Activated T-cell treated with anti-CD3 and anti-CD28 coated beads, Interleukin-2, amount 50 U/mL, for 24 hours (primary cell): ENCODE results near the gene CLBA1.
A peak's percentile ranks its signal among the peaks of the same experiment; 100 is the strongest.

Experiments used
- DNase-seq: peaks from one replicate; pipeline ENCODE4 v3.0.0-alpha.2; 2020
- H3K27ac Mint-ChIP-seq: 2 replicates; pipeline ENCODE4 v1.8.0; 2020; ENCODE audit warnings: mild to moderate bottlenecking, mixed read lengths
- H3K27me3 Mint-ChIP-seq: 2 replicates; pipeline ENCODE4 v1.8.0; 2020; ENCODE audit warnings: mixed read lengths
- H3K36me3 Mint-ChIP-seq: 2 replicates; pipeline ENCODE4 v1.8.0; 2020; ENCODE audit warnings: low read depth, mixed read lengths
- H3K4me1 Mint-ChIP-seq: 2 replicates; pipeline ENCODE4 v1.8.0; 2020; ENCODE audit warnings: low read depth, mixed read lengths
- H3K4me3 Mint-ChIP-seq: 2 replicates; pipeline ENCODE4 v1.8.0; 2020; ENCODE audit warnings: mild to moderate bottlenecking, moderate library complexity, mixed read lengths
- H3K9me3 Mint-ChIP-seq: 2 replicates; pipeline ENCODE4 v1.8.0; 2020; ENCODE audit warnings: mixed read lengths

Gene CLBA1

DNA sequence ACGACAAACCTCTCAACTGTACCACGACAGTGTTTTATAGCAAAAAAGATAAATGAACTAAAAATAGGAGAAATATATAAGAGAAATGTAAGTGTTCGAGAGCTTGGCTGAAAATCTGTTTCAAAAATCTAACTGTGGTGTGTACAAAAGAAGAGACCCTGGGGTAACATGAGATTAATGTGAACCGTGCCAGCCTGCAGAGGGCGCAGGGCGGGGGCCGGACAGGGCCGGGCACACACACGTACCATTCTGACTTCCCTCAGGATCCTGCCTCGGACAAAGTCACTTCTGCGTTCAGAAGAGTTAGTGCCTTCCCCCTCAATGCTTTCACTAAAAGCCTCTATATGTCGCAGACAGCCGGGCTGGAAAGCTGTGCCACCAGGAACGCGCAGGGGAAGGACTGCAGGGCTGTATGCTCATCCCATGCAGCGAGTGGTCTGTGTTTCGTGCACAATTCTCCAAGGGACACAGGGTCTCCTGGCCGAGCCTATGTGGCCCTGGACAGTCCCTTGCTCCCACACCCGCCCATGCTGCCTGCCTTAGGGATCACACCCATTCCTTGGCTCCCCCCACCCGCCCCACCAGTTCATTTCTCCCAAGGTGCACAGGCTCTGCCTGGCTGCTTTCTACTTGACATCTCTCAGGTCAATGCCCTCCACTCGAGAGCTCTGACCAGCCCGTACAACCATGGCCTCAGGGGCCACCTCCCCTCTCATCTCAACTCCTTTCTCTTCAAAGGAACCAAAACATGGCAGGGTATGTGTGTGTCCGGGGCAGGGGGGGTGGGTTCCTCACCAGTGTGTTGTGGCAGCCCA is 26.8 kb downstream of the CLBA1 start:
- Mint-ChIP-seq H3K36me3 (peaks cover 87% of the 10 kb centered on the region), H3K27ac (no peak overlapping the region), H3K9me3 (no peaks in the 10 kb centered on the region), H3K4me1 (peaks cover 51% of the 10 kb centered on the region), H3K27me3 (no peaks in the 10 kb centered on the region), H3K4me3 (no peak overlapping the region)
- no peak for DNase-seq

- no peaks in the 10 kb centered on the region for H3K27me3 Mint-ChIP-seq
- peaks cover 59% of the 10 kb centered on the region for H3K4me1 Mint-ChIP-seq
- peaks cover 90% of the 10 kb centered on the region for H3K36me3 Mint-ChIP-seq
- DNase-seq = no peak
- H3K4me3 Mint-ChIP-seq = no peak overlapping the region
- H3K9me3 Mint-ChIP-seq = no peaks in the 10 kb centered on the region
- H3K27ac Mint-ChIP-seq = no peak overlapping the region
Measured at GRCh38 chr14:105013150-105013785, 27.7 kb downstream of the CLBA1 start.

DNA sequence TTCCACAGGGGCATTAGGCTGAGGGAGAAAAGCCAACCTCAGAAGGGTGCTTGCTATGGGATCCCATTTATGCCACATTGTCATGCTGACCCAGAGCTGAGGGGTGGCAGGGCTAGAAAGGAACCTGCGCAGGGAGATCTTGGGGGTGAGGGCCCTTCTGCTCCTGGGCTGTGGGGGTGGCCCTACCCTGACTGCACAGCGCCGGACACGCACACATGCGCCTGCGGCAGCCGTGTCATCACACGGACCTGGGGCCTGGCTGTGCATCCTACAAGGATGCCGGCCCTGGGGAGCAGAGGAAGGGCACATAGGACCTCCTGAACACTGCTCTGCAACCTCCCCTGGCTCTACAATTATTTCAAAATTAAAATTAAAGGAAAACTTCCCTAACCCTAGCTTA is 28.4 kb downstream of the CLBA1 start:
- peaks cover 95% of the 10 kb centered on the region for H3K36me3 Mint-ChIP-seq
- peaks cover 65% of the 10 kb centered on the region for H3K4me1 Mint-ChIP-seq
- H3K27ac Mint-ChIP-seq = peak overlapping the region; percentile 75
- H3K9me3 Mint-ChIP-seq = no peaks in the 10 kb centered on the region
- H3K27me3 Mint-ChIP-seq = no peaks in the 10 kb centered on the region
- DNase-seq = no peak
- H3K4me3 Mint-ChIP-seq = no peak overlapping the region

GRCh38 chr14:105014631-105015030 is 29.0 kb downstream of the CLBA1 start:
- Mint-ChIP-seq H3K4me1 (peaks cover 71% of the 10 kb centered on the region), H3K36me3 (peaks cover 95% of the 10 kb centered on the region), H3K9me3 (no peaks in the 10 kb centered on the region), H3K27ac (peak overlapping the region; percentile 75), H3K4me3 (no peak overlapping the region), H3K27me3 (no peaks in the 10 kb centered on the region)
- DNase-seq = no peak

DNA sequence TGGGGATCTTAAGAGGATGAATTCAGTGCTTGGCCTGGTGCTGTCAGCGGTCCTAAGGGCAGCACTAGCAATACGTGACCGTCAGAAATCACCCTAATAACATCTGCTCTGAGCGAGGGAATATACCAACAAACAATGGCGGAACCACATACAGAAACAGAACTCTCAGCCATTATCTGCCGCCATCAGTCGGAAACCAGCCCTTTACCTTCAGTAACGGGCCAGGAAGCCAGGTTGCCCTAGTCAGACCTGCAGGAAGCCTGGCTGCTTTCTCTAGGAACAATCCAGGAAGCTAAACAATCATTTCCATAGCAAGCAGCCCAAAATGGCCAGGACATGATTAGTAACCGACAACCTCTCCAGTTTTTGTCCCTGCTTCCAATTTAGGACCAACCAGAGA is 29.7 kb downstream of the CLBA1 start:
- Mint-ChIP-seq H3K4me3 (peak overlapping the region; percentile 16), H3K9me3 (no peaks in the 10 kb centered on the region), H3K27ac (peak overlapping the region; percentile 75), H3K4me1 (peaks cover 76% of the 10 kb centered on the region), H3K36me3 (peaks cover 95% of the 10 kb centered on the region), H3K27me3 (no peaks in the 10 kb centered on the region)
- no peak for DNase-seq

- Mint-ChIP-seq H3K36me3 (peaks cover 89% of the 10 kb centered on the region), H3K27me3 (no peaks in the 10 kb centered on the region), H3K4me1 (peaks cover 76% of the 10 kb centered on the region), H3K27ac (peak overlapping the region; percentile 59), H3K9me3 (no peaks in the 10 kb centered on the region), H3K4me3 (peak overlapping the region; percentile 12)
- no peak for DNase-seq
Measured at GRCh38 chr14:105015905-105016304, 30.3 kb downstream of the CLBA1 start.

DNA sequence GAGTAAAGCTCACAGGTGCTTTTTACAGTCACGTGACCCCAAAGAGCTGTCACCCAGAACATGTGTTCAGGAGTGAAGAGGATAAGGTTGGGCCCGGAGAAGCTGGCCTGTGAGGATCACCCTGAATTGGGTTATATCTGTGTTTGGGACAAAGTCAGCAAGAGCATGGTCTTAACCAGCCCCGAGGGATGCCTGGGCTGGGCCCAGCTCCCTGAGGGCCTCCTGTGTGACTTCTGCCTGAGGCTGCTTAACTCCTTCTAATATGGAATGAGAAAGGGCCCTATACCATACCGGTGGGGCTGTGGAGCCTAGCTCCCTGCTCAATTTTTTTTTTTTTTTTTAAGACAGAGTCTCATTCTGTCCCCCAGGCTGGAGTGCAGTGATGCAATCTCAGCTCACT is 32.8 kb downstream of the CLBA1 start:
- Mint-ChIP-seq H3K9me3 (no peaks in the 10 kb centered on the region), H3K4me1 (peaks cover 83% of the 10 kb centered on the region), H3K36me3 (peaks cover 73% of the 10 kb centered on the region), H3K27me3 (no peaks in the 10 kb centered on the region), H3K4me3 (peak overlapping the region; percentile 92), H3K27ac (peak overlapping the region; percentile 89)
- DNase-seq = no peak

DNA sequence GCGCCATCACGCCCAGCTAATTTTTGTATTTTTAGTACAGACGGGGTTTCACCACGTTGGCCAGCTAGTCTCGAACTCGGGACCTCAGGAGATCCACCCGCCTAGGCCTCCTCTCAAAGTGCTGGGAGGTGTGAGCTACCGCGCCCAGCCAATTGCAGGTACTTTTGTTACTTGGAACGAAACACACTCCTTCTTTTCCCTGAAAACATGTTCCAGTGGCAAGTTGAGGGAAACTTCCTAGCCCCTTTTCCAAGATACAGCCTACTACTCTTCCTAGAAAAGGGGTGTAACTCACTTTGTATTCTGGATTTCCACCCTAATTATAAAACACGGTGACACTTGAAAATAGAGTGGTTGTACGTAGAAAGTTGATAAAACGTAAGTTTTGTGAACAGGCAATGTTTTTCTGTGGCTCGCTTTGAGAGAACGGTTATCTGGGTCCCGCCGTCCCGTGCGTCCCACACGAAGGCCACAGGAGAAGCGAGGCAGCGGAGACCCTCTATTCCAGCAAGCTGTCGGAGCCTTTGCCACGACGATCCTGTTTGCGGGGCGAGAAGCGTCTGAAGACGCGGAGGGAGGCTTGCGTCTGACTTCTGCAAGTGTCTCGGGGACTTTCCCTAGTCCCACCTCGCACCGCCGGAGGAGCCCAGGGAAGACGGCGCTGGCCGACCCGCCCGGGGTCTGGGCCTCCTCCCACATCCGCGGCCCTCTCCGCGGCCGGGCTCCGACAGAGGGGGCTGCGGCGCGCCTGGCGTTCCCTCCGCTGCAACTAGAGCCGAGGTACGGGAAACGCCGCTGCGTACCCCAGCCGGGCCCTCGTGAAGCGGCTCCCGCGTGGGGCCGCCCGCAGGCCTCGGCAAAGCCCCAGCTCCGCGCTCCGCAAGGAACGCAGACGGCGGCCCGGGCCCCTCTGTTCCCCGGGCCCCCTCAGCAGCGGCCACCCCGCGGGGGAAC is 34.5 kb downstream of the CLBA1 start:
- peaks cover 60% of the 10 kb centered on the region for H3K36me3 Mint-ChIP-seq
- H3K27ac Mint-ChIP-seq = peak overlapping the region; percentile 89
- peaks cover 79% of the 10 kb centered on the region for H3K4me1 Mint-ChIP-seq
- H3K27me3 Mint-ChIP-seq = no peaks in the 10 kb centered on the region
- peak; percentile 79 for DNase-seq
- no peaks in the 10 kb centered on the region for H3K9me3 Mint-ChIP-seq
- peak overlapping the region; percentile 92 for H3K4me3 Mint-ChIP-seq

DNA sequence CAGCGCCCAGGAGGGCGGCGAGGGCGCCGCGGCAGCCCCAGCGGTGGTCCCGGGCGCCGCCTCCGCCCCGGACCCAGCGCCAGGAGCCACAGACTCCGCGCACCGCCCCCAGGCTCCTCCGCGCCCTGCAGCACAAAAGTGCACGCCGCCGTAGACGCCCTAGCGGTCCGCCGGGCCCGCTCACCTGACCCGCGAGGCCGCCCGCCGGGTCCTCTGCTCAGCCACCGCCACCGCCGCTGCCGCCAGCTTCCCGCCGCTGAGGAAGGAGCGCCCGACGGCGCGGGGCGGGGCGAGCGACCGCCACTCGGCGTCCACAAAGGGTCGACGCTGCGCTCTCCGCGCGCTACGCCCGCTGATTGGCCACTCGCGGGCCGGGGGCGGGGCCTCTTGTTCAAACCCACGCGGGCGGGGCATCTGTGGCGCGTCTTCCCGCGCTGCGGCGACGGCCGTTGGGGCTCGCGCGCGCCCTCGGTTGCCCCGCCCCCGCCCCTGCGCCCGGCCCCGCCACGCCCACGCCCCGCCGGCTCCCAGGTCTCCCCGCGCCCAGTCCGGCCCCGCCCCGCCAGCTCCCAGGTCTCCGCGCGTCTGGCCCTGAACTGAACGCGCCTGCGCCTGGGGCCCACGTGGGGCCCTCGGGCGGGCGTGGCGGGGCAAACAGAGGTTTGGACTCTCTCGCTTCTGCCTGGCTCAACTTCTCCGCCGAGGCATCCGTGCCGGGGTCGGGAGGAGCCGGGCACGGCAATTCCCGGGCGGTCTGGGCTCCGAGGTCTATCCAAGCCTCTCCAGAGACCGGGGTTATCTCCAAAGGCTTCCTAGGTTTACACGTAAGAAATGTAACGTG is 35.4 kb downstream of the CLBA1 start, which contains the start of gene CDCA4:
CDCA4 (minus strand) TSS at position 269 of the 841 bp plus-strand sequence. CDS start 9,154 bp downstream, outside the sequence.
- peaks cover 53% of the 10 kb centered on the region for H3K36me3 Mint-ChIP-seq
- no peaks in the 10 kb centered on the region for H3K9me3 Mint-ChIP-seq
- H3K27ac Mint-ChIP-seq = peak within 1 kb of the TSS; percentile 98
- H3K4me3 Mint-ChIP-seq = peak within 1 kb of the TSS; percentile 99
- H3K27me3 Mint-ChIP-seq = no peaks in the 10 kb centered on the region
- peak; percentile 99 for DNase-seq
- H3K4me1 Mint-ChIP-seq = peaks cover 79% of the 10 kb centered on the region

- H3K4me3 Mint-ChIP-seq = peak overlapping the region; percentile 99
- H3K27ac Mint-ChIP-seq = peak overlapping the region; percentile 98
- peaks cover 45% of the 10 kb centered on the region for H3K36me3 Mint-ChIP-seq
- peaks cover 78% of the 10 kb centered on the region for H3K4me1 Mint-ChIP-seq
- no peaks in the 10 kb centered on the region for H3K27me3 Mint-ChIP-seq
- DNase-seq = no peak
- H3K9me3 Mint-ChIP-seq = no peaks in the 10 kb centered on the region
Measured at GRCh38 chr14:105021656-105022275, 36.2 kb downstream of the CLBA1 start.

- no peaks in the 10 kb centered on the region for H3K9me3 Mint-ChIP-seq
- H3K4me3 Mint-ChIP-seq = peak overlapping the region; percentile 99
- no peak for DNase-seq
- H3K4me1 Mint-ChIP-seq = peaks cover 77% of the 10 kb centered on the region
- peaks cover 40% of the 10 kb centered on the region for H3K36me3 Mint-ChIP-seq
- H3K27me3 Mint-ChIP-seq = no peaks in the 10 kb centered on the region
- peak overlapping the region; percentile 98 for H3K27ac Mint-ChIP-seq
Measured at GRCh38 chr14:105022276-105022670, 36.7 kb downstream of the CLBA1 start.

DNA sequence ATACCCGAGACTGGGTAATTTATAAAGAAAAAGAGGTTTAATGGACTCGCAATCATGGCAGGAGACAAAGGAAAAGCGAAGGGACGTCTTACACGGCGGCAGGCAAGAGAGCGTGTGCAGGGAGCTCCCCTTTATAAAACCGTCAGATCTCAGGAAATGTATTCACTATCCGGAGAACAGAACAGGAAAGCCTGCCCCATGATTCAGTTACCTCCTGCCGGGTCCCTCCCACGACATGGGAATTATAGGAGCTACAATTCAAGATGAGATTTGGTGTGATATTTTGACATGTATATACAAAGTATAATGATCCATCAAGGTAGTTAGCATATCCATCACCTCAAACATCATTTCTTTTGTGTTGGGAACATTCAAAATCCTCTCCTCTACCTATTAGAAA is 37.6 kb downstream of the CLBA1 start:
- Mint-ChIP-seq H3K9me3 (no peaks in the 10 kb centered on the region), H3K27me3 (no peaks in the 10 kb centered on the region), H3K27ac (peak overlapping the region; percentile 1), H3K4me1 (peaks cover 70% of the 10 kb centered on the region), H3K4me3 (peak overlapping the region; percentile 99), H3K36me3 (peaks cover 31% of the 10 kb centered on the region)
- DNase-seq = no peak

GRCh38 chr14:105023791-105024480 is 38.3 kb downstream of the CLBA1 start:
- Mint-ChIP-seq H3K4me1 (peaks cover 63% of the 10 kb centered on the region), H3K27me3 (peaks cover 2% of the 10 kb centered on the region), H3K36me3 (peaks cover 24% of the 10 kb centered on the region), H3K27ac (peak overlapping the region; percentile 1), H3K4me3 (peak overlapping the region; percentile 99), H3K9me3 (no peaks in the 10 kb centered on the region)
- no peak for DNase-seq
